AG04450 (cell line): Measurements from ENCODE around the gene SEMA5A. TPM values are rescaled to one million over a fixed set of nuclear protein-coding genes. Genes with fewer than 3 reads are reported as not detected.

Source experiments
- CTCF ChIA-PET: fragments of 300-600, 350-600 bp; formaldehyde crosslinking; extraction: SDS; loops from one replicate; lab custom pipeline; 2022; ENCODE audit warnings: antibody characterized with exemption, inconsistent platforms; lab: Charles Lee
- POLR2A ChIA-PET: fragments of 350-600 bp; formaldehyde crosslinking; extraction: SDS; loops from one replicate; lab custom pipeline; 2021; ENCODE audit warnings: antibody characterized with exemption, inconsistent platforms; lab: Yijun Ruan, JAX
- DNase-seq: peaks from one replicate; pipeline ENCODE4 v3.0.0-alpha.2; 2011; ENCODE audit warnings: low read depth, low spot score
- H3K27ac ChIP-seq: one replicate; pipeline ENCODE4 v1.5.1; 2012; ENCODE audit warnings: low read depth, low read length, control low read depth
- H3K27me3 ChIP-seq: one replicate; pipeline ENCODE4 v1.6.0; 2012; ENCODE audit warnings: low read length; ENCODE audit not compliant: control insufficient read depth, insufficient read depth
- H3K4me3 ChIP-seq: 2 replicates; pipeline ENCODE4 v1.5.1; 2011; ENCODE audit warnings: mild to moderate bottlenecking, low read depth, low read length, control low read depth
- H3K9me3 ChIP-seq: 2 replicates; pipeline ENCODE4 v1.5.1; 2012; ENCODE audit warnings: low read length; ENCODE audit not compliant: control insufficient read depth, insufficient read depth
- polyA plus RNA-seq: library from polyadenylated mRNA; depleted of rRNA; stranded (reverse); fragments of >200 nt; gene quantifications from 2 replicates; pipeline ENCODE4 v1.2.3, GENCODE V29; 2011
- TF ChIP-seq, protein P1 (sequence below): IDR thresholded peaks from 2 replicates; pipeline ENCODE4 v1.5.1; 2011; ENCODE audit warnings: low read depth, low read length, control low read depth, inconsistent platforms

SEMA5A gene
- polyA plus RNA-seq, 1 experiment, result 31.8 TPM

DNA sequence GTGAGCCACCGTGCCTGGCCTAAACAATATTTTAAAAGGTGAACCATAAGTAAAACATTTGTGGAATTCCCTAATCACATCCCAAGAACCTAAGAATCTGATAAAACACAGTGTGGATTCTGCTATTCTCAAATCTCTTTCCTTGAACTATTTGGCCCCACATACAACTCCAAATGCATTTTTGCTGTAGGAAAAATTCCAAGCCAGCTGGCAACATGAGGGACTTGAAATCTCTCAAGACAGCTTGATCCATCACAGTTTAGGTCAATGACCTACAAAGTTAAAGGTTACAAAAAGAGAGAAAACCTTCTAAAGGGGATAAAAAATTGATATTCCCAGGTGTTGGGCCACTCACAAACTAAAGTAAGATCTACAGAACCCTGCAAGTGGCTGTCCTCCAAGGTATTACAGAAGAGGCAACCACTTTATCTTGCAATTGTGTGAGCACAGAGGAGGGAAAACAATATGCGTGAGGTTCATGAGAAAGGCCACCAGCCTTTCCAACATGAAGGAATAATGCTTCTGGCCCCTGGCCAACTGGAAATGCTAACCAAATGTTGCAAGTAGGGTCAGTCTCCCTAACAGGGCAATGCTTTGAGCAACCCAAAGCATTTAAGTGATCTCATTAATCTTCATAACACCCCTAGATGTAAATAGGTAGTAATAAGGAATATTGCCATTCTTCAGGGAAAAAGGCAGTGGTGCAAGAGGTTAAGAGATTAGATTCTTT lies 221.4 kb downstream of the SEMA5A start:
- Histone ChIP-seq H3K9me3 (no peaks in the 10 kb centered on the region), H3K4me3 (no peak overlapping the region), H3K27ac (no peak overlapping the region), H3K27me3 (no peaks in the 10 kb centered on the region)
- TF ChIP-seq, protein P1, sequence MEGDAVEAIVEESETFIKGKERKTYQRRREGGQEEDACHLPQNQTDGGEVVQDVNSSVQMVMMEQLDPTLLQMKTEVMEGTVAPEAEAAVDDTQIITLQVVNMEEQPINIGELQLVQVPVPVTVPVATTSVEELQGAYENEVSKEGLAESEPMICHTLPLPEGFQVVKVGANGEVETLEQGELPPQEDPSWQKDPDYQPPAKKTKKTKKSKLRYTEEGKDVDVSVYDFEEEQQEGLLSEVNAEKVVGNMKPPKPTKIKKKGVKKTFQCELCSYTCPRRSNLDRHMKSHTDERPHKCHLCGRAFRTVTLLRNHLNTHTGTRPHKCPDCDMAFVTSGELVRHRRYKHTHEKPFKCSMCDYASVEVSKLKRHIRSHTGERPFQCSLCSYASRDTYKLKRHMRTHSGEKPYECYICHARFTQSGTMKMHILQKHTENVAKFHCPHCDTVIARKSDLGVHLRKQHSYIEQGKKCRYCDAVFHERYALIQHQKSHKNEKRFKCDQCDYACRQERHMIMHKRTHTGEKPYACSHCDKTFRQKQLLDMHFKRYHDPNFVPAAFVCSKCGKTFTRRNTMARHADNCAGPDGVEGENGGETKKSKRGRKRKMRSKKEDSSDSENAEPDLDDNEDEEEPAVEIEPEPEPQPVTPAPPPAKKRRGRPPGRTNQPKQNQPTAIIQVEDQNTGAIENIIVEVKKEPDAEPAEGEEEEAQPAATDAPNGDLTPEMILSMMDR, result no peak
- ChIA-PET CTCF (no interaction called here), POLR2A (no interaction called here)
- no peak for DNase-seq

- Histone ChIP-seq H3K4me3 (no peak overlapping the region), H3K27me3 (no peaks in the 10 kb centered on the region), H3K27ac (no peak overlapping the region), H3K9me3 (no peaks in the 10 kb centered on the region)
- TF ChIP-seq, protein P1, result no peak
- ChIA-PET CTCF (no interaction called here), POLR2A (no interaction called here)
- DNase-seq, result no peak
Measured at GRCh38 chr5:9320652-9321051, 225.2 kb downstream of the SEMA5A start.

GRCh38 chr5:9318031-9318430 lies 227.8 kb downstream of the SEMA5A start:
- no peak overlapping the region for H3K4me3 ChIP-seq
- H3K27me3 ChIP-seq, result no peaks in the 10 kb centered on the region
- no peak overlapping the region for H3K27ac ChIP-seq
- POLR2A ChIA-PET, result no interaction called here
- no peaks in the 10 kb centered on the region for H3K9me3 ChIP-seq
- CTCF ChIA-PET, result no interaction called here
- DNase-seq, result no peak
- TF ChIP-seq, protein P1, result no peak

DNA sequence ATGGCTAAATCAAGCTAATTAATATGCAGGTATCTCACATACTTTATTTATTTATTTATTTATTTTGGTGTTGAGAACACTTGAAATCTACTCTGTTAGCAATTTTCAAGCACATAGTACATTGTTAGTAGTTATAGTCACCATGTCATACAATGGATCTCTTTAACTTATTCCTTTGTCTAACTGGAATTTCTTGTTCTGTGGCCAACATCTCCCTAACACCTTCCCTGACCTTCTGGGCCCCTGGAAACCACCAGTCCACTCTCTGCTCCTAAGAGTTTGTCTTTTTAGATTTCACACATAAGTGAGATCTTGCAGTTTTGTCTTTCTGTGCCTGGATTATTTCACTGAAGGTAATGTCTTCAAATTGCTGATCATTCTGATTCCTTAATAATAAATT lies 229.1 kb downstream of the SEMA5A start:
- ChIA-PET CTCF (interaction anchor here (1.3 kb wide), 1 partner anchor 227 kb away, joined by 4 read pairs; no protein-coding TSS in a partner anchor), POLR2A (no interaction called here)
- Histone ChIP-seq H3K27ac (no peak overlapping the region), H3K9me3 (no peaks in the 10 kb centered on the region), H3K27me3 (no peaks in the 10 kb centered on the region), H3K4me3 (no peak overlapping the region)
- DNase-seq, result no peak
- TF ChIP-seq, protein P1, result no peak

DNA sequence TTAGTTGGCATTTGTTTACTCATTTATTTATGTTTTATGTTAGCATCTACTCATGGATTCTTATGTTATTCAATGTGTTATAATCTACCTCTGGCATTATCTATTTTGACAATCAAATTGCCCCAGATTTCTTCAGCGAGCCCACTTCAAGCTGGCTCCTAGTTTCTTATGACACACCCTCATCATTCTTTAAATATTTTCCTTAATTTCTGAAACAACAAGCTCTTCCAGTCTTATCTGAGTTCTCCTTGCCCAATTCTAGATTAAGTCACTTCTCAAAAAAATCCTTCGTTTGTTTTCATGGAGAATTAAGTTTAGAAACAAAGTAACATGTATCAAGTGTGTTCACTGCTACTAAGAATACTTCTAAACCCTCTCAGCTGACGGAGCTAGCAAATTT lies 229.8 kb downstream of the SEMA5A start:
- Histone ChIP-seq H3K9me3 (no peaks in the 10 kb centered on the region), H3K27me3 (no peaks in the 10 kb centered on the region), H3K4me3 (no peak overlapping the region), H3K27ac (no peak overlapping the region)
- POLR2A ChIA-PET, result no interaction called here
- CTCF ChIA-PET, result interaction anchor here (1.3 kb wide), 1 partner anchor 228 kb away, joined by 4 read pairs; no protein-coding TSS in a partner anchor
- TF ChIP-seq, protein P1, result no peak
- DNase-seq, result no peak
